GM19463 (cell line): ENCODE data around the gene USP7.
"Not testable (repeated sequence)": the region's sequence is repeated elsewhere in the genome, so short reads cannot be mapped to it uniquely, and the experiment has no call there.

Experiments
- ATAC-seq: cut with Tn5 transposase; IDR thresholded peaks from one replicate; pipeline ENCODE4 v1.9.1; 2021; ENCODE audit warnings: mild to moderate bottlenecking, moderate library complexity; ENCODE audit not compliant: unreplicated experiment

The USP7 gene

DNA sequence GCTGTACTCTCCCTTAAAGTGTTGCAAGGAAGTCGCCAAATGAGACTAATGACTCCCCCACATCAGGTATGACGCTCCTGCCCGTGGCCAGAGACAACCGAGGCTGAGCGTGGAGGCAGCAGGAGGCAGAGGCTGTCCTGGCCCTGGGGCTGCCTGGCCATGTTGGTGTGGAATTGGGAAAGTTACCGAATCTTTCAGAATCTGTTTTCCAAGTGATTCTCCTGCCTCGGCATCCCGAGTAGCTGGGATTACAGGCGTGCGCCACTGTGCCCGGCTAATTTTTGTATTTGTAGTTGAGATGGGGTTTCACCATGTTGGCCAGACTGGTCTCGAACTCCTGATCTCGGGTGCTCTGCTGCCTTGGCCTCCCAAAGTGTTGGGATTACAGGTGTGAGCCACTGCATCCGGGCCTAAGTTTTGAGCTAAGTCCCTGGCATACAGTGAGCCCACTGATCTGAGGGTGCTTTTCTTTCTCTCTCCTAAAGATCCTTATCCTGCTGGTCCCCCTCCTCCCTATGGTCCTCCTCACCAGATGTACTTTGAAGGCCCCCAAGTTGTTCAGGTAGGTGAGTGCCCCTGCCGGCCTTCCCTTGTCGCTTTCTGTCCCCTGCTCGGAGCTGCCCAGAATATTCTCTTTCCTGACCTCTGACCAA, 80.9 kb downstream of the USP7 start:
- no peak for ATAC-seq

DNA sequence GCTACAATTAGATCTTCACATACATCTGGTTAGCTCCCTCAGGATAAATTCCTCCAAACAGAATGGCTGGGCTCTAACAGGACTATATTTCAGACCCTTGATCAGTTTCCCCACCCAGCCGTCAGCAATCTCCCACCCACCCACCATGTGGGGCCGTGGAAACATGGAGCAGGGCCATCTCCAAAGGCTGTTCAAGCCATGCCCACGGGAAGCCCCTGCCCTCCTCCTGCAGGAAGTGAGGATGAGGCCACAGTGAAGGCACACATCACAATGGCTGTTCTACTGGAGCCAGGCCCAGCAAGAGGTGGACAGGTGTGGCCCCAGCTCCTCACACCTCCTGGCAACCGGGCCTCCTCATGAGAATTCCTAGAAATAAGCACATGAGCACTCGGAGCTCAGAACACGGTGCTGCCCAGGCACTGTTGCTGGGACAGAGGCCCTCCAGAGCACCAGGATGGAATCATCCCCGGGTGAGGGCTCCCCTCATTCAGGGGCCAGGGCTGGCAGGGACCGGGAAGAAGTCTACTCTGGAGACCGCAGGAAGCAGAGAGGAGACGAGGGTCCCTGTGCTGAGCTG, 81.6 kb downstream of the USP7 start, which contains the start of gene LITAFD:
Gene LITAFD (plus strand): TSS at position 311 of the 577 bp plus-strand sequence. CDS start 2,005 bp downstream, outside the sequence.
- no peak for ATAC-seq

DNA sequence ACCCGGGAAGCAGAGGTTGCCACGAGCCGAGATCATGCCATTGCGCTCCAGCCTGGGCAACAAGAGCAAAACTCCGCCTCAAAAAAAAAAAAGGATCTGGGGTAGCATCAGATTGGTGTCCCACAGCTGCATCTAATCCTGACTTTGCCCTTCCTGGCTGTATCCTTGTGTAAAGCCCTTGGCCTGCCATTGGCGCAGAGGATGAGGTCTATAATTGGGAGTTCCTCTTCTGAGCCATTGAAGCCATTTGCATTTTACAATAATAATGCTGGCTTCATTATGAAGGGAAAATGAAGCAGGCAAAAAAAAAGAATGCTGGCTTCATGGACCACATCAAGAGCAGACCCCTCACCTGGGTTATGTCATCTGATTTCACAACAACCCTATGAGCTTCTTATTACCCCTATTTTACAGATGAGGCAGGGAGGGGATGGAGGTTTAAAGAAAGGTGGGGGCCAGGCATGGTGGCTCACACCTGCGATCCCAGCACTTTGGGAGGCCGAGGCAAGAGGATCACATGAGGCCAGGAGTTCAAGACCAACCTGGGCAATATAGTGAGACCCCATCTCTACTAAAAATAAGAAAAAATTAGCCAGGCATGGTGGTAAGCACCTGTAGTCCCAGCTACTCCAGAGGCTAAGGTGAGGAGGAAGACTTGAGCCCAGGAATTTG, 82.7 kb downstream of the USP7 start:
- ATAC-seq = no peak

DNA sequence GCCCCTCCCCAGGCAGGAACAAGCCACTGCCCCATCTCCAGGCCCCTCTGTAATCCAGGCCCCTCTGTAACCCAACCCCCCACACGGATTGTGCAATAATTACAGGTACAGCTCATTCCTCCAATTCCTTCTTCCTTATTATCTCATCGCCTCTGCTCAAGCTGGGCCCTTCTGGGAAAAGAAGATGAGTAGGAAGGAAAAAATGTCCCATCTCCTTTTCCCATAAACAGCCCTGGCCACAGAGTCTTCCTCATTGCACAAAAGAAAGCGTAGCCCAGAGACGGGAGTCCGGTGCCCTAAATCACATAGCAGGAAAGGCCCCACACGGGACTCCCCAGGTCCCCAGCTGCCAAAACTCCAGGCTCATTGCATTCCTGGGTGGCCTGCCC, 85.2 kb downstream of the USP7 start:
- ATAC-seq = no peak

DNA sequence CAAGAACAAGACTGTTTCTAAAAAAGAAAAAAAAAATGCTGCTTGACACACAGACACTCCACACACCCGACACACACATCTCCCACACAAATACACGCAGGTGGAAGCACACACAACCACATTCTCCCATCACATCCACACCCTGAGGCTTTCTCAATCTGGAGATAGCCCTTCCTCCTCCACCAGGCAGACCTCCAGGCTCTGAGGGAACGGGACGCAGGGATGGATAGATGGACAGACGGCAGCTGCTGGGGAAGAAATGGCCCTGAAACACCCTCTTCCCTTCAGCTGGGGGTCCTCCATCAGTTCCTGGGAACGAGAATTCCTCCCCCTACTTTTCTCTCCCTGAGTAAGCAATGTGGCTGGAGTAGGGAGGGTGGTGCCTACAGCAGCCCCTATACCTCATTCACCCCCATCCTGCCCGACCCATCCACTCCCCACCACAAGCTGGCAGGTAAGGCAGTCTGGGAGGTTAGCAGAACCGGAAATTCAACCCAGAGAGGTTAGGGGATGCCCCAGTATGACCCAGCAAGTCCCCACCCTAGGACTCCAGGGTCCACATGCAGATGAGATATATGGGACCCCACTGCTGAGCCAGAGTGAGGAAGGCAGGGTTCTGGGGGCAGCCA, 85.7 kb downstream of the USP7 start:
- no peak for ATAC-seq

DNA sequence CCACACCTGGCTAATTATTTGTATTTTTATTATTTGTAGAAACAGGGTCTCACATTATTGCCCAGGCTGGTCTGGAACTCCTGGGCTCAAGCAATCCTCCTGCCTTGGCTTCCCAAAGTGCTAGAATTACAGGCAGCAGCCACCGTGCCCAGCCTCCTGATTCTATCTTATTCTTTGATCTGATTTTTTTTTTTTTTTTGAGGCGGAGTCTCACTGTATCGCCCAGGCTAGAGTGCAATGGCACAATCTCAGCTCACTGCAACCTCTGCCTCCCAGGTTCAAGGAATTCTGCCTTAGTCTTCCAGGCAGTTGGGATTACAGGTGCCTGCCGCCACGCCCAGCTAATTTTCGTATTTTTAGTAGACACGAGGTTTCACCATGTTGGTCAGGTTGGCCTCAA, 88.4 kb downstream of the USP7 start:
- ATAC-seq = not testable (repeated sequence)

DNA sequence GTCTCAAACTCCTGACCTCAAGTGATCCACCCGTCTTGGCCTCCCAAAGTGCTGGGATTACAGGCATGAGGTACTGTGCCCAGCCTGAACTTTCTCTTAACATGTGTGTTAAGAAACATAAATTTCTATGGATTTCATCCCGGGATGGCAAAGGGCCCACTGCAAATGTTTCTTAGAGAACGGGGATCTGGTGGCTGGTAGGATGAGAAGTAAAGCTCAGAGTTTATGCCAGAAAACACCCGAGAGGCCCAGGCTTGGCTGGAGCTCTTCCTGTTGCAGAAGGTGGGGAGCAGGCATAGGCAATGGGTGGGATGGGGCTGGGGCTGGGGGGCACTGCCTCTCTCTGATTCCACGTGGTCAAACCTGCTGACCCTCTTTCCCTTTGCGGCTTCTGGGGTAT, 89.3 kb downstream of the USP7 start:
- no peak for ATAC-seq

DNA sequence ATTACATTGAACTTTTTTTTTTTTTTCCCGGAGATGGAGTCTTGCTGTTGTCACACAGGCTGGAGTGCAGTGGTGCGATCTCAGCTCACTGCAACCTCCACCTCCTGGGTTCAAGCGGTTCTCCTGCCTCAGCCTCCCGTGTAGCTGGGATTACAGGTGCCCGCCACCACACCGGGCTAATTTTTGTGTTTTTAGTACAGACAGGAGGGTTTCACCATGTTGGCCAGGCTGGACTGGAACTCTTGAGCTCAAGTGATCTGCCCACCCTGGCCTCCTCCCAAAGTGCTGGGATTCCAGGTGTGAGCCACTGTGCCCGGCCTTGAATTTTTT, 89.9 kb downstream of the USP7 start:
- not testable (repeated sequence) for ATAC-seq

DNA sequence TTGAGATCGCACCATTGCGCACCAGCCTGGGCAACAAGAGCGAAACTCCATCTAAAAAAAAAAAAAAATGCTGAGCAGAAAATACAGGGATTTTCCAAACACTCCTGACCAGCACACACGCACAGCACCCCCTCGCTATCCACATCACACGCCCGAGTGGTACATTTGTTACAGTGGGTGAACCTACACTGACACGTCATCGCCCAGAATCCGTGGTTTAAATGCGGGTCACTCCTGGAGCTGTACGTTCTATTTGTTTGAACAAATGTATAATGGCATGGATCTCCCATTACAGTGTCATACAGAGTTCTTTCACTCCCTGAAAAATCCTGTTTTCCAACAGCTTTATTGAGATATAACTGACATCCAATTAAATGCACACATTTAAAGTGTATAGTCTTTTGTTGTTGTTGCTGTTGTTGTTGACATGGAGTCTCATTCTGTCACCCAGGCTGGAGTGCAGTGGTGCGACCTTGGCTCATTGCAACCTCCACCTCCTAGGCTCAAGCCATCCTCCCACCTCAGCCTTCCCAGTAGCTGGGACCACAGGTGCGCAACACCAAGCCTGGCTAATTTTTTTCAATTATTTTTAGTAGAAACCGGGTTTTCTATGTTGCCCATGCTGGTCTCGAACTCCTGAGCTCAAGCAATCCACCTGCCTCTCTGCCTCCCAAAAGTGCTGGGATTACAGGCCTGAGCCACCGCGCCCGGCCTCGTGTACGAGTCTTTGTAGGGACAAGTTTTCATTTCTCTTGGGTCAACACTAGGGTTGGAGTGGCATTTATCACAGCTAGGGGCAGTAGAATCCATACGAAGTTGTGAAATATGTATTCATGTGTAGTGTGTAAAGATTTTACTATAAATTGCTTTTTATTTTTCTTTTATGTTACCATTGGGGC, 90.5 kb downstream of the USP7 start:
- ATAC-seq = no peak

DNA sequence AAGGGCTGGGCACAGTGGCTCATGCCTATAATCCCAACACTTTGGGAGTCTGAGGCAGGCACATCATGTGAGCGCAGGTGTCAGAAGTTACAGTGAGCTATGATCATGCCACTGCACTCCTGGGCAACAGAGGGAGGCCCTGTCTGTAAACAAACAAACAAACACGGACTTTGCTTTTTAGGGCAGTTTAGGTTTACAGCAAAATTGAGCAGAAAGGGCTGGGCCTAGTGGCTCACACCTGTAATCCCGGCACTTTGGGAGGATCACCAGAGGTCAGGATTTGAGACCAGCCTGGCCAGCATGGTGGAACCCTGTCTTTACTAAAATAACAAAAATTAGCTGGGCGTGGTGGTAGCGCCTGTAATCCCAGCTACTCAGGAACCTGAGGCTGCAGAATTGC, 91.6 kb downstream of the USP7 start:
- no peak for ATAC-seq

DNA sequence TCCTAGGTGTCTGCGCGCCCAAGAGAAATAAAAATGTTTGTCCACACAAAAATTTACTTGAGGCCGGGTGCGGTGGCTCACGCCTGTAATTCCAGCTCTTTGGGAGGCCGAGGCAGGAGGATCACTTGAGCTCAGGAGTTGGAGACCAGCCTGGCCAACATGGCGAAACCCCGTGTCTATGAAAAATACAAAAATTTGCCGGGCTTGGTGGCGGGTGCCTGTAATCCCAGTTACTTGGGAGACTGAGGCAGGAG, 93.8 kb downstream of the USP7 start:
- ATAC-seq = not testable (repeated sequence)

DNA sequence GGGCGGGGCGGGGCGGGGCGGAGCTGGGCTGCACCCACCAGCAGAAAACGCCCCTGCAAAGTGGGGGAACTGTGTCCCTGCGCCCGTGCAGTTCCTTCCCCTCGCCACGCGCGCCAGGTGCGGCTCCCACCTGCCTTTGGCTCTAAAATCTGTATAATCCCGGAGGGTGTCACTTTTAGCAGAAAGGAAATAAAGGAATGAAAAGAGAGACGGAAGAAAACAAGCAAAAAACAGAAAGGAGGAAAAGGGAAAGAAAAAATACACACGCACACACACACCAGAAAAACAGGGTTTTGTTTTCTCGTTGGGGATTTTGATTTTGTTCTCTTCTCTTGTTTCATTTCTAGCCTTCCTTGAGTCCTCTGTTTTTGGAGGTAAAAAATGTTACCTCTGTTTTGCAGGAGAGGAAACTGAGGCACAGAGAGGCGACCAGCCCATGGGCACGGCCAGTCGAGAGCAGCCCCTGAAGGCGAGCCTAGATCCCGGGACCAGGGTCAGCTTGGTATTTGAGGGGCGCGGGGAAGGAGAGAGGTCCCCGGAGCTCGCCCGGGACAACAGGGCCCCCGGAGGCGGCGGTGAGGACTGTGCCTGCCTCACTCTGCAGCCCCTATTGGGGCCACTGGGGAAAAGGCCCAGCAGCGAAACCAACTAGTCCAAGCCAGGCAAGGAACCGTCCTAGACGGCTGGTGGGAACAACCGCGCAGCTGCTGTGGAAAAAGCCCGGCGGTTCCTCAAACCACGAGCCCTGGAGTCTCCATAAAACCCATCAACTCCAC, 94.3 kb downstream of the USP7 start:
- no peak for ATAC-seq

DNA sequence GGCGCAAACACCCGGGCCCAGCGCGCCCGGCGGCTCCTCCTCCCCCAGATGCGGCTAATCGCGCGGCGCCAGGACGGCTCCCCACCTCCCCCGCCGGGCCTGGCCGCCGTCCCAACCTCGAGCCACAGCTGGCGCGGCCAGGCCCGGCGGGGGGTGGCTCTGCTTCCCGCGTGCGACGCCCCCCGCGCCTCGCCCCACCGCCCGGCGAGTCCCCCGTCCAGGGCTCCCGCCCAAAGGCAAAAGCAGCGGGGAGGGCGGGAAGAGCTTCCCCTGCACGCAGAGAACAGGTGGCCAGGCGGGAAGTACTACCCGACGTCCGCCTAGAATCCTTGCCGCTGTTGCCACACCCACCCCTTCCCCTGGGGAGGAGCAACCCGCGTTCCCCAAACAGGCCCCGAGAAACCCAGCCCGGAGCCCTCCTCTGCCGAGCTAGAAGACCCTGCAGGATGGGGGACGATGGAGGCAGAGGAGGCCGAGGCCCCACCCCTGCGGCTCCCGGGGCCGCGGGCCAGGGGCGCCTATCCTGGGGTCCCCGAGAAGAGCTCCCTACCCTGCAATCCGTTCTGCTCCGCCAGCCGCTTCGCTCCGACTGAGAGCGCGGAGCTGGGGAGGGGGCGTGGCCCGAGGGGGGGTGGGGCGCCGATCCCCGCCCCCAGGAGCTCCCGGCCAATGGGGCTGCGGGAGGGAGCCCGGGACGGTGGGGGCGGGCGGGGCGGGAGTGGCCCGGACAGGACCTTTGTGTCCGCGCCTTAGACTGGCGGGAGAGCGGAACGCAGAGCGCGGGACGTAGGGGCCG, 95.1 kb downstream of the USP7 start, which contains the start of gene CARHSP1:
Gene CARHSP1 (minus strand): TSS at position 591 of the 796 bp plus-strand sequence. CDS start 9,678 bp downstream, outside the sequence.
- ATAC-seq = peak; percentile 71

DNA sequence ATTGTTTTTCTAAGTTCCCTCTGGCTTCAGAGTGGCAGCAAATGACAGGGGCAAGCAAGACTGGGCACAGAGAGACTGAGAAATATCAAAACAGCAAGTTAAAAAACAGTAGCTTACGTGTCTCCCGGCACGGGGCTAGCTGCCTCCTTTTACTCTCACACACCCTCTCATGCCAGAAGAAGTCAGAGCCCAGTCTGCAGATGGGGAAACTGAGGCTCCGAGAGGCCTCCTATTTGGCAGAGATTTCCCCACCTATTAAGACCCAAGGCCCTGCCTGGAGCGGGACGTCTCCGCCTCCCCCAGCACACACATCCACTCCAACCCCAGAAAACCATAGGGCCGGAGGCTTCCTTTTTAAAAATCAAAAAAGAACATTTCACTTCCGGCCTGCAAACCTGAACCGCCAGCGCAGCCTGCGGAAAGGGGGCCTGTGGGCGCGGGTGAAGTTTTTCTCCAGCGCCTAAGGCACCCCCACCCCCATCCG, 95.7 kb downstream of the USP7 start:
- no peak for ATAC-seq

DNA sequence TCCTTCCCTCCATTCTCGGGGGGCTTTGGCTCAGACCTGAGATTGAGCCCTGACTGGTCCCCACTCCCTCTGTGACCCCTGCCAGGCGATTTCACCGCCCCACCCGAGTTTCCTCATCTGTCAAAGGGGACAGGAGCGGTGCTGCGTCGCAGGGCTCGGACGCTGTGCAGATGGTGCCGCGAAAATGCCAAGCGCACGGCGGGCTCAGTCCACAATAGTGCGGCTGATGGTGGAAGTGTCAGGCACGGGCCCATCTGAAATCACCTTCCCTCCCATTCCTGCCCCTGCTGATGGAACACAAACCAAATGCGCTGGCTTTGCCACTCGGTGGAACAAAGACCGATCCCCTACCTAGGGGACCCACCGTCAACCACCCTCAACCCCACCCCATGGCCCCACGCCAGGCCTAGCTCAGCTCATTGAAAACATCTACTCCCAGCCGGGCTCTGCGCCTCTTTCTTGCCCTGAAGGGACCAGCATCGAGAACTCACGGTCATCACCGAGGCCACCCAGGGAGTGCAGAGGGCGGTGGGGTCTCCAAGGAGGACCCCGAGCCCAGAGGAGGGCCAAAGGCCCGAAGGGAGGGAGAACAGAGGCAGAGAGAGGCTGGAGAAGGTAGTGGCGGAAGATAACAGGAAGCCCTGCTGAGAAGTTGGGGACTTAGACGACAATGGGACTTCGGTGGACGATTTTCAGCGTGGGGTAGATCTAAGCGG, 96.3 kb downstream of the USP7 start:
- no peak for ATAC-seq

DNA sequence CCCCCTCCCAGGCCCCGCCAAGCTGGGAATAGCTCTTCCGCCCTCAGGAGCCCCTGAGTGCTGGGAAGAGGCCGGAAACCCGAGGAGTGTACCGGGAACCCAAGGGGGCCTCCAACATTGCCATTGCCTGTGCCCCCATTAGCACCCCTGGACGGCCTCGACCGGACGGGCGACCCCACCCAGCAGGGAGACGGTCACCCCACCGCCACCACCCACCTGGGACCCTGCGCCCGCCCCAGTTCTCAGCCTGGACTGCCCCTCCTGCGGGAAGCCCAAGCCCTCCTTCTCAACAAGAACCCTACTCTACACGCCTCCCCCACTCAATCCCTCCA, 96.9 kb downstream of the USP7 start:
- ATAC-seq = no peak

DNA sequence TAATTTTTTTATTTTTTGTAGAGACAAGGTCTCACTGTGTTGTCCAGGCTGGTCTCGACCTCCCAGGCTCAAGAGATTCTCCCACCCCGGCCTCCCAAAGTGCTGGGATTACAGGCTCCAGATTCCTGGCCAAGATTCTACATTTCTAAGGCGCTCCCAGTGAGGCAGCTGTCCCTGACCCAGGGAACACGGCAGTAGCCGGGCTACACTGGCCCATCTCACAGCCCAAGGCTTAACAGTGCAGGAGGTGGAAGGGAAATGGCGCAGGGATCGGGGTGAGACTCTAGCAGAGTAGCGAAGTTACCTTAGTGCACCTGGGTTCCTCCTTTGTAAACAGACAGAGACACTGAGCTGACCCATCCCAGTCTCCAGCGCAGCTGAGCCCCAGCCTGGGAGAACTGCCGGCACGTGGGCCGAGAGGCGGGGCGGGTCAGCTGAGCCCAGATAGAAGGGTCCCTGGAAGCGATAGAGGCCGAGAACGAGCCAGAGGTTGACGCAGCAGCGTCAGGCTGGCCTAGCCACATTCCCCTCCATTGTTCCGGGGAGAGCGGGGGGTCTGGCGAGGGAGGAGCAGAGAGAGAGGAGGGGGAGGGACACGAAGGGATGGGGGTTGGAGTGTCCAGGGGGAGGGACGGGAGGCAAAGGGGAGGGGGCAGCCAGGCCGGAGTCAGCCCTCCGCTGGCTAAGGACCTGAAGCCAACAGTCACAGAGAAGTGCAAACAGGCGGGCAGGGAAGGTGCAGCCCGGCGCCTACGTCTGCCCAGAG, 97.4 kb downstream of the USP7 start:
- no peak for ATAC-seq
